GM20431 (cell line): Measurements from ENCODE around the gene XYLT2.
"Not testable (repeated sequence)": the region's sequence is repeated elsewhere in the genome, so short reads cannot be mapped to it uniquely, and the experiment has no call there.

ENCODE experiments used
- in situ Hi-C: fragments of 300-500 bp; cut with MseI, MboI; formaldehyde crosslinking; loops from one replicate; pipeline ENCODE4 v1.15.0; 2020; ENCODE audit warnings: low sequenced_read_pairs; ENCODE audit not compliant: unreplicated experiment

The XYLT2 gene

DNA sequence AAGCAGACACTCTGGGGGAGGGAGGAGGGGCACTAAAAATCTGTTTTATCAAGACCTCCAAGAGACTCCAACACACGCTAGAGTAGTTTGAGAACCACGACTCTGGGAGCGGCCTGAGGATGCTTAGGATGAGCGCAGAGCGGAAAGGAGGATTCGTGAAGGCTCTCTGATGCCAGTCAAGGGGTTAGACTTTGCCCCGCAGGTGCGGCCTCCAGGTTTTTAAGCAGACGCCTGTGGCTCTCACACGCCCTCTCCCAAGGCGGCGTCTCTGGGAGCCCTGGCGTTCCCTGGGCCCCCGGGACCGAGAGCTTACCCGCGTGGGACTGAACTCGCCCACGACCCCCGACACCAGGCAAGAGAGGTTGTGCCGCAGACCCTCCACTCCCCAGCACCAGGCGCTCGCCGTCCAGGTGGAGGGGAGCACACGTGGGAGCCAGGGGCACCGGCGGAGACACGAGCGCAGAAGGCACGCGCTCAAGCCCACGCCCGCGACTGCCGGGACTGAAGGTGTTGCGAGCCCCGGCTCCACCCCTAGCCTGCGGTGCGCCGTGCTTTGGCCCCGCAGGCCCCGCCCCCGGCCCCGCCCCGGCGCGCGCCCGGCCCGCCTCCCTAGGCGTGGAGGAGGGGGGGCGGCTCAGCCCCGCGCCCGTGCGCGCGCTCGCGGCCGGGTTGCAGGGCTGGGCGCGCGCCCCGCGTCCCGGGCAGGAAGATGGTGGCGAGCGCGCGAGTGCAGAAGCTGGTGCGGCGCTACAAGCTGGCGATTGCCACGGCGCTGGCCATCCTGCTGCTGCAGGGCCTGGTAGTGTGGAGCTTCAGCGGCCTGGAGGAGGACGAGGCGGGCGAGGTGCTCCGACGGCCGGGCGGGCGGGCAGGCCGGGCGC, at the start of gene XYLT2:
XYLT2 (plus strand) TSS at position 695 of the 881 bp plus-strand sequence; CDS start at position 710, 15 bp downstream.
- in situ Hi-C loops = no loop called here

DNA sequence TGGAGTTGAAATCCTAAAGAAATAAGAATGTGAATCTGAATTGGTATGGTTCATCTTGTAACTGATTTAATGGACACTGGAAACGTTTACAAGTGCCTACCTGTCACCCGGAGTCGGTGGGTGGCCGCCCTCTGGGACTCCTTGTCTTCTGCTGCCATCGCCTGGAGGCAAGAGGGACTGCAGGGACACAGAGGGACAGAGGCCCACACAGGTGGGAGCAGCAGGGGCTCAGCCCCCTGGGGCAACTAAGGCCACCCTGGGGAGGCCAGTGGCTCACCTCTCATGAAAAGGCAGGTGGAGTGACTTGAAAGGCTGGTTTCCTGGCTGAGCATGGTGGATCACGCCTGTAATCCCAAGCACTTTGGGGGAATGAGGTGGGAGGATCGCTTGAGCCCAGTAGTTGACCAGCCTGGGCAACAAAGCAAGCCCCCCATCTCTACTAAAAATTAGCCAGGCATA, 48.5 kb upstream of the XYLT2 start:
- in situ Hi-C loops = loop anchor here (10.0 kb wide), 1 partner anchor 93 kb away; the partner anchor contains the start of gene COL1A1

DNA sequence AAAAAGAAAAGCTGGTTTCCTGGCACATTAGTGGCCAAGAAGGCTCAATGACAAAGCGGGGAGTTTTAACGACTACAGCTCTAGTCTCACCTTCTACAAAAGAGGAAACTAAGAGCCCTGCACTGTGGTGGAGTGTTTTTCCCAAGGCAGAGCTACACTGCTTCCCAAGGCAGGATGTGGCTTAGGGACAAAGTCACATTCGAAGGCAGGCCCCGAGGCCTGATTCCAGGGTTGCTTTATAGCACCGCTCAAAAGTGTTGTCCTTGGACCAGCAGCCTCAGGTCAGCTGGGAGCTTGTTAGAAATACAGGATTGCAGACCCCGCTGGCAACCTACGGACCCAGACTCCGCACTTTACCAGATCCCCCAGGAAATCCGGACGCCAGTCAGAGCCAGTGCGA, 47.9 kb upstream of the XYLT2 start:
- in situ Hi-C loops = loop anchor here (10.0 kb wide), 1 partner anchor 93 kb away; the partner anchor contains the start of gene COL1A1

DNA sequence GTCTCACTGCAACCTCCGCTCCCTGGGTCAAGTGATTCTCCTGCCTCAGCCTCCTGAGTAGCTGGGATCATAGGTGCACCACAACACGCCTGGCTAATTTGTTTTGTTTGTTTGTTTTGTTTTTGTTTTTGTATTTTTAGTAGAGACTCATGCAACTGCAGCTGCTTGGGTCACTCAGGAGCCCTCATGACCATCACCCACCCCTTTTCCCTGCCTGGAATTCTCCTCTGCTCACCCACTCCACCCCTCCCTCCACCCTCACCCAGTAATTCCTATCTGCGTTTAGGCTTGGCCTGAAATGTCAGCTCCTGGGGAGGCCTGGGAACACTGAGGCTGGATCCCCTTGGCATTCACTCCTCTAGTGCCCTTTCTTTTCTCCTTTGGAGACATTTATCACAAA, 46.1 kb upstream of the XYLT2 start:
- in situ Hi-C loops = loop anchor here (10.0 kb wide), 1 partner anchor 95 kb away; the partner anchor contains the start of gene COL1A1

DNA sequence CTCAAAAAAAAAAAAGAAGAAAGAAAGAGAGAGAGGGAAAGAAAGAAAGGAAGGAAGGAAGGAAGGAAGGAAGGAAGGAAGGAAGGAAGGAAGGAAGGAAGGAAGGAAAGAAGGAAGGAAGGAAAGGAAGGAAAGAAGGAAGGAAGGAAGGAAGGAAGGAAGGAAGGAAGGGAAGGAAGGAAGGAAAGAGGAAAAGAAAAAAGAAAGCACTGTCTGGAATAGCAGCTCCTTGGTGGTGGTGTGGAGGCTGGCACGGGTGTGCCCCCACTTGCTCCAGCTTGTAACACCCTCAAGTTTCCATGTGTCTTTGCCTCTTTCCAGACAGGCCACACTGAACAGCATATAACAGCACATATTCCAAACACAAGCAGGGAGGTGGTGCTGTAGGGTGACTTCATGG, 45.1 kb upstream of the XYLT2 start:
- in situ Hi-C loops = not testable (repeated sequence)

DNA sequence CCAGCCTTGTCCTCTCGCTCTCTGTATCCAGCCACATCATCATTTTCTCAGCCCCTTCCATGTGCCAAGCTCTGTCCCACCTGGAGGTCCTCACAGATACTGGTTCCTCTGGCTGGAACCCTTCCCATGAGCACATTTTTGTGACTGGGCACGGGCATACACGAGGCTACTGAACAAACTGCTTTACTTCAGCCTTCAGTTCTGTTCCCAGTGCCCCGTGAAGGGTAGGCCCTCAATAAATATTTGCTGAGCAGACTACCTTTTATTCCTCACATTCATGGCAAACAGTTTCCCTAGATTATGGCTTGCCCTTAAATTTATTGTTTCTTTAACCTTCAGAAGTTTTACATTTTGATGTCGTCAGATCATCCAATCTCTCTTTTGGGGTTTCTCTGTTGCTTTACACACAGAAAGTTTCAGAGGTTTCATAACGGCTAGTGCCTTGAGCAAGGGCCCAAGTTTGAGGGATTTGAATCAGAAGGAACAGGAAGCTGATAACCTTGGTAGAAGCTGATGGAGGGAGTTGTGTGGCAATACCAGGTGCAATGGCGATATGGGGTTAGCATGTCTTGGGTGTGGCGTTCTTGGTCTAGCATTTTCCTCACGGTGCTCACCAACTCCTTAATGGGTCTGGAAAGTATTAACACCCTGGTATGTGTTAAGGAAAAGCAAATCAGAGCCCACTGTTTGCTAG, 43.9 kb upstream of the XYLT2 start:
- in situ Hi-C loops = no loop called here

DNA sequence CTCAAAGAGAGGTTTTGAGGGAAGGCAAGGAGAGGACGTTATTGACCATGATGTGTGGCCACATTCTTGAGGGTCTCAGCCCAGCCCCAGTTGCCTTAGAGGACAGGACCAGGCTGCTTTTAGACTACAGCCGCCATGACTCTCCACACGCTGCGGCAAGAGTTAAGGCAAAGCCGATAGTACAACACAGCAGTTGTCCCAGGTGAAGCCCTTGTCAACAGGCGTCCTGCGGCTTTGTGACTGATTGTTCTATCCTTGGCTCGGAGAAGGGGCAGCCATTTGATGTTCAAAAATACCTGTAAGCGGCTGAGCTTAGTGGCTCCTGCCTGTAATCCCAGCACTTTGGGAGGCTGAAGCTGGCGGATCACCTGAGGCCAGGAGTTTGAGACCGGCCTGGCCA, 42.9 kb upstream of the XYLT2 start:
- in situ Hi-C loops = no loop called here

DNA sequence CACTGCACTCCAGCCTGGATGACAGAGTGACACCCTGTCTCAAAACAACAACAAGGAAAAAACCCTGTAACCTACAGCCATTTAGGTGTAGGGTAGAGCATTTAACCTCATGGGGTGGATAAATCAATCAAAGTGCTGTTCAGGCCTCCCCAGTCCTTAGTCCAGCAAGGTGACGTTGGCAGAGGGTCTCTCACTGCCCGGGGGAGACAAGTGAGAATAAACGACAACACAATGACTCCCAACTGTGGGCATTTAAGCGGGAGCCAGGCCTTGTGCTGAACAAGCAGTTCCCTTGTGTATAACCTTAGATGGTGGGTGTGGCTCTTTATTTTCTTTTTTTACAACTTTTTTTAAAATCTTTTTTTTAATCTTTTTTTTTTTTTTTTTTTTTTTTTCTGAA, 42.3 kb upstream of the XYLT2 start:
- in situ Hi-C loops = no loop called here

DNA sequence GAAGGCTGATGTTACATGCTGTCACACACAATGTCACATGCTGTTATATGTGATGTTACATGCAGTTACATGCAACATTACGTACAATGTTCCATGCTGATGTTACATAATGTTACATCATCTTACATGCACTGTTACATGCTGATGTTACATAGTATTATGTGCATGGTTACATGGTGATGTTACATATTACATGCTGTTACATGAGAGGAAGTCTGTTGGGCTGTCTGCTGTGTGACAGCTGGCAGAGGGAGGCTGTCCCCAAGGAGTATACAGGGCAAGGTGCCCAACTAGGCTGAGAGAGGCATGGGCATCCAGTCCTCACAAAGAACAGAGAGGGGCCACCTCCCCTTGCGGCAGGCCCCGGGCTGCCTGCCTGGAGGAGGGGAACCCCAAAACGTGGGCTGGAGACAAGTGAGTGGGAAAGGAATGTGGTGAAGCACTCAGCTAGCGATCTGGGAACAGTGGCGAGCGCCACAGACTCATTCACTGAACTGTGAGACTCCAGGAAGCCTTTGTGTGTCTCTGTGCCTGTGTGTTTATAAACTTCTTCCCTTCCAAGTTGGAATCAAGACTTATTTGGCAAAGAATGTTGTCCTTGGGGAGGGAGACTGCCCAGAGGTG, 41.0 kb upstream of the XYLT2 start:
- in situ Hi-C loops = no loop called here

DNA sequence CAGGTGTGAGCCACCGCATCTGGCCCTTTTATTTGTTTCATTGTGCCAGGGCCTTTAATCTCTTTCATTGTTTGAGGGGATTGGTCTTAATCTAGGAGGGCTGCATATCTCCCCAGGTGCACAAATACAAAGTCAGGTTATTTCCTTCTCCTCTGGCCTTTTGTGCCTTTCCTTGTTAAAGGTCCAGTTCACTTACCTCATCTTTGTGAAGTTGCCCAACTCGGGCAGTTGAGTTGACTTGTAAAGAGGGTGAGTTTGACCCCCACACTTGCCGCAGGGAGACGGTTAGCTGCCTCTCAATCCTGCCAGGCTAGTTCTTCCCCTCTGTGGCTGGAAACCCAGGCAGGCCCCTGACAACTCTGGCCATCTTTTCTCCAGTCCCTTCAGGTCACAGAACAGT, 38.3 kb upstream of the XYLT2 start:
- in situ Hi-C loops = no loop called here

DNA sequence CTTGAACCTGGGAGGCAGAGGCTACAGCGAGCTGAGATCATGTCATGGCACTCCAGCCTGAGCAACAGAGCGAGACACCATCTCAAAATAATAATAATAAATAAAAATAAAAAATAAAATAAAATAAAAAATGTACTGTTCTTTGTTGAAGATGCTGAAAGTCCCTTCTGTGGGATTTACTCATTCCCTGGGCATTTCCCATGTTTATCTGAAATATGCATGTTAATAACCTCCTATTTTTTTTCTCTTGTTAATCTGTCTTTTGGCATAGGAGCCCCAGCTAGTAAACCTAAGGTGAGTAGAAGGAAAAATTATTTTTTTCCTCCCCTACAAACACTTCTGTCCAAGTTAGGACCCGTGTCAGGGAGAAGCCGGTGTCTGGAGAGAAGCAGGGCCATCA, 37.3 kb upstream of the XYLT2 start:
- in situ Hi-C loops = no loop called here

DNA sequence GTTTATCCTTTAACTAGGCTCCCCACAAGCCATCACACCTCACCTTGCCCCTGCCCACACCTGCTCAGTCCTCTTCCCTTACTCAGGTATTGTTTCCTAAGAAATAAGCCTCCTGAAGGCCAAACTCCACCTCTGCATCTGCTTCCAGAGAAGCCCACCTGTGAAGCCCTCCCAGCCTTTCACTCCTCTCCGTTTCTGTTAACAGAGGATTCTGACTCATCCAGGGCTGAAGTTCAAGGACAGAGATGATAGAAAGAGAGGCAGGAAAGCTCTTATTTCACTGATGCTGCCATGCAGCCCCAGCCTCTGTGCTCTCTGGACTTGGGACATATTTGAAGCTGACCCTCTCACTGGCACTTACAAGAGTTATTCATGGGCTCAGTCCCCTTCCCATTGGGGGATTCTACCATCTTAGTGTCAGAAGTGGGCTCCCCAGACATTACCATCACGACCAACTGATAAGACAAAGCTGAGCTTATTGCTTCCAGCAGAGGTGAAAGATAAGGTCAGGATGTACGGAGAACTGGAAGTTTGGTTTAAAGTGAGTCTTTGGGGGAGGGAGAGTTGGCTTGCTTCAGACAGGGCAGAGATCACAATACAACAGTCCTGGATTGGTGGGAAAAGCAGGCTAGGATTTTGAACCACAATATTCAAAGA, 35.3 kb upstream of the XYLT2 start:
- in situ Hi-C loops = no loop called here

DNA sequence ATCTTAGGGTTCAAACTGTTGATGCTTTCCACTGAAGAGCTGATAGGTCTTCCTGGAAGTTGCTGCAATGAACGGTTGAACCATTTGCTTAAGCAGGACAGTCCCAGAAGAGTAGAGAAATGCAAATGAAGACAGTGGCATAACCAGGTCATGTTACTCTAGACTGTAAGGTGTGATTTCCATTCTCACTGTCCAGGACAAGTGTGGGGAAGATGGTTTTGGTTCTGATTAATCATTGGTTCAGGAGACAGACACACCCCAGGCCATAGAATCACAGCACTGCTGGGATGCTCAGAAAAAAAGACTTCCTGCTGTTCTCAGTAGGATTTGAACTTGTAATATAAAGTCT, 34.8 kb upstream of the XYLT2 start:
- in situ Hi-C loops = no loop called here

DNA sequence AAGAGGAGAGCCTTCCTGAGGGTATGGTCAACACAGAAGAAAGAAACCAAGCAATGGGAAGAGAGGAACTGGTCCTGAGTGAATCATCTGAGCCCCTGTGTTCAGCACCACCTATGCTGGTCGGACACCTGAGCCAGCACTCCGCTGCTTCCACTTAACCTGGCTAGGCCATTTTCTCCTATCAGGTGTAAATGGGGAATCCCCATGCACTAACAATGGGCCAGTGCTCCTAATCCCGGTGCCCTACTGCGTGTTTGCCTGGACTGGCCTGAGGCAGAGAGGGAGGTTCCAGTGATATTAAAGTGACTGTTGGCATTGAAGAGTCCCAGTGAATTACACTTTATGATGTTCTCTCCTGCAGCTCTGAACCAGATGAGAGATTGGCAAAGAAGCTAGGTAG, 34.4 kb upstream of the XYLT2 start:
- in situ Hi-C loops = no loop called here

DNA sequence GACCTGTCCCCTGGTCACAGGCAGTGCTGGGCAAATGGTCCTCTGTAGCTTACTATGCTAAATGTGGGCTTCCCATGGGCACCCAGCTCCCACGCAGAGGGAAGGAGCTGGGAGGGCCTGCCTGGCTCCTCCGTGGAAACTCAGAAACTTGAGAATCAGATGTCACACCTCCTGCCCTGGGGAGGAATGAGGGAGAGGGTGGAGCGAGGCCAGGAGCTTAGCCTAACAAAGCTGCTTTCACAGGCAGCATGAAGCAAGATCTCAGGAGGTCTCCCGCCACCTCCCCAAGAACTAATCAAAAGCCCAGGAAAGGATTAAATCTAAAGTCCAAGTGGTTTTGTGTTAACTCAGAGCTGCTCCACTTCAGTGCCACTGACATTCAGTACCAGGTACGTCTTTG, 33.6 kb upstream of the XYLT2 start:
- in situ Hi-C loops = no loop called here

DNA sequence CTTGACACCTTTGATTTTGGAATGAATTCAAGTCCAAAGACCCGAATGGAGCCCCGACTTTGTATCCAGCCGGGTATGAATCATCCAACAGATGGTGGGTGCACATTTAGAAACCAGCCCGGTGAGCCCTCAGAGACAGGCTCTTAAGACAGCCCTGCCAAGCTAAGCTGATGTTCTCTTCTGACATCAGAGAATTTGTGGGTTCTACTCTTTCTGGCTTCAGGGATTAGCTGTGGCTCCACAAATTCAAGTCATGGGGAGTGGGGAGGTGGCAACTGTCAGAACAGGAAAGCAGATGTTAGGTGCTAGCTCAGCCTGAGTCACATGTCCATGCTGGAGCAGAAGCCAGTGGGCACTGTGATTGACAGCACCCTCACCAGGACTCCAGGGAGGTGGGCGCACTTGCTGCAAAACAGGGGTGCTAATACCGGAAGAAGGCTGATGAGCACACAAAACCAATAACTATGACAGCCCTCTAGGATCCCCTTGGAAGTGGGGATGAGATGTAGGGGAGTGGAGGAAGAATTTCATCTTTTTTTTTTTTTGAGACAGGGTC, 31.4 kb upstream of the XYLT2 start:
- in situ Hi-C loops = no loop called here

DNA sequence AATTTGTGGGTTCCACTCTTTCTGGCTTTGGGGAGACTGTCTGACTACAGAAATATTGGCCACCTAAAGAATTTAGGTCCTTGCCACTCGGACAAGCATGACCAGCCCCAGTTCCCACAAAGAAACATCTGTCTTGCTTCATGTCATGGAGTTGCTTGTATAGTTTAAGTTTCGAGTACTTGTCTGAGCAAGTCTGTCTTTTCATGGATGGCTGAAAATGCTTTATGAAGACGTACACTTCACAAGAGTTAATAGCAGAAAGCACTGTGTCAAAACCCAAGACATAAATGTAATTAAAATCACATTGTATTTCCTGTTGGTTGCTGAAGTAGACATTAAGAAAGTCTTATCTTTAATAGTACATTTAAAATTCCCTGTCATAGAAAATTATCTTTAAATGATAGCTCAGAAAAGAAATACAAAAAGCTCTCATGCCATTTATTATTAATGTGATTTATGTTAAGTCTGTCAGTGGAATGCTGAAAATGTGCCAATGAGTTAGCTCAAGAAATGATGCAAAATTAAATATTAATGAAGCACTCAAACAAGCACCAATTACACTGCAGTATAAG, 29.8 kb upstream of the XYLT2 start:
- in situ Hi-C loops = no loop called here

DNA sequence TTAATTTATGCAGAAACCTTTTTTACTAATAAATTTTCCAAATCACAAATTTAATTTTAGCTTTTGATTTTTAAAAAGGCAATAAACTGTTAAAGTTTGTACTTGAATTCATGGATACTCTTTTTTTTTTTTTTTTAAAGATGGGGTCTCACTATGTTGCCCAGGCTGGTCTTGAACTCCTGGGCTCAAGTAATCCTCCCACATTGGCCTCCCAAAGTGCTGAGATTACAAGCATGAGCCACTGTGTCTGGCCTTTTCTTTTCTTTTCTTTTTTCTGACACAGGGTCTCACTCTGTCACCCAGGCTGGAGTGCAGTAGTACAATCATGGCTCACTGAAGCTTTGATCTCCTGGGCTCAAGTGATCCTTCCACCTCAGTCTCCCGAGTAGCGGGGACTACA, 29.3 kb upstream of the XYLT2 start:
- in situ Hi-C loops = not testable (repeated sequence)

DNA sequence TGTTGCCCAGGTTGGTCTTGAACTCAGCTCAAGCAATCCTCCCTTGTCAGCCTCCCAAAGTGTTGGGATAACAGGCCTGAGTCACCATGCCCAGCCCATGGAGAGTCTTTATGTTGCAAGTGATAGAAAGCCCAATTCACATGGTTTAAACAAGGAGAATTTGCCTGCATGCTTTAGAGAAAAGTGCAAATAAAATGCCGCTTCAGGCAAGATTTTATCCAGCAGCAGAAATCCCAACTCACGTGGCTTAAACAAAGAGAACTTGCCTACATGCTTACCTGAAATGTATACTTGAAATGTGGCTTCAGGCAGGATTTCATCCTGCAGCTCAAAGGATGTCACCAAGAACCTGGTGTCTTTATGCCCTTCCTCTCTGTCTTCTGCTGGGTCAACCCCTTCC, 28.8 kb upstream of the XYLT2 start:
- in situ Hi-C loops = no loop called here
